K562 (cell line): ENCODE data around the gene RGL2. TPM values are rescaled to one million over a fixed set of nuclear protein-coding genes. Genes with fewer than 3 reads are reported as not detected.

Source experiments
- ATF1 ChIP-seq, 2 experiments: fragments of 450-650 bp in 1 of 2; IDR thresholded peaks; 2 replicates each; pipeline ENCODE4 v1.6.1; 2016; ENCODE audit warnings: missing compliant biosample characterization in 1 of 2, missing genetic modification characterization in 1 of 2
- CEBPG ChIP-seq, 3 experiments: fragments of 200-800 bp in 1 of 3; sonication (Bioruptor generic) in 1 of 3; sonication (generic) in 1 of 3; formaldehyde crosslinking in 1 of 3; IDR thresholded peaks in 2 of 3; conservative IDR thresholded peaks in 1 of 3; 2 replicates each; pipeline versions ENCODE4 v1.6.1 to v1.8.0; 2016 to 2022; ENCODE audit warnings: missing compliant biosample characterization in 2 of 3, missing genetic modification characterization in 2 of 3, mild to moderate bottlenecking in 1 of 3, missing genetic modification reagents in 1 of 3
- CLOCK ChIP-seq: fragments of 250-450 bp; sonication (Bioruptor Pico); IDR thresholded peaks from 2 replicates; pipeline ENCODE4 v1.4.0; 2020; ENCODE audit warnings: mild to moderate bottlenecking, moderate library complexity, borderline replicate concordance
- HDAC3 ChIP-seq: fragments of 450-650 bp; IDR thresholded peaks from 2 replicates; pipeline ENCODE4 v1.6.1; 2018; ENCODE audit warnings: borderline replicate concordance, mild to moderate bottlenecking, moderate library complexity; ENCODE audit not compliant: partially characterized antibody
- KLF6 ChIP-seq: fragments of 250-450 bp; sonication (Bioruptor Pico); IDR thresholded peaks from 2 replicates; pipeline ENCODE4 v1.4.0; 2020; ENCODE audit warnings: mild to moderate bottlenecking, moderate library complexity, borderline replicate concordance
- NR2C1 ChIP-seq, 2 experiments: fragments of 450-650 bp; IDR thresholded peaks; 2 replicates each; pipeline ENCODE4 v1.6.1; 2017; ENCODE audit warnings: mild to moderate bottlenecking in 2 of 2, antibody characterized with exemption in 1 of 2, inconsistent platforms in 1 of 2, missing compliant biosample characterization in 1 of 2, missing genetic modification characterization in 1 of 2
- POLR2G ChIP-seq: fragments of 200-400 bp; formaldehyde crosslinking; IDR thresholded peaks from 2 replicates; pipeline ENCODE4 v1.6.1; 2017; ENCODE audit warnings: low read depth, mild to moderate bottlenecking, antibody characterized with exemption, low read length, moderate library complexity
- PRMT5 ChIP-seq: sonication (generic); formaldehyde crosslinking; IDR thresholded peaks from 2 replicates; pipeline ENCODE4 v1.5.0; 2020; ENCODE audit warnings: missing genetic modification reagents
- PRPF4 ChIP-seq: fragments of 200-400 bp; formaldehyde crosslinking; IDR thresholded peaks from one replicate; pipeline ENCODE4 v1.6.1; 2017; ENCODE audit warnings: low read length, low read depth, mild to moderate bottlenecking; ENCODE audit not compliant: insufficient read depth, poor library complexity, severe bottlenecking
- RB1 ChIP-seq: fragments of 450-650 bp; IDR thresholded peaks from 2 replicates; pipeline ENCODE4 v1.6.1; 2017; ENCODE audit warnings: low read depth, mild to moderate bottlenecking
- RBM22 ChIP-seq: fragments of 200-400 bp; formaldehyde crosslinking; IDR thresholded peaks from 2 replicates; pipeline ENCODE4 v1.6.1; 2018; ENCODE audit warnings: low read length, low read depth; ENCODE audit not compliant: poor library complexity, severe bottlenecking
- RFX7 ChIP-seq: fragments of 250-450 bp; sonication (Bioruptor Pico); IDR thresholded peaks from 2 replicates; pipeline ENCODE4 v1.5.1; 2021; ENCODE audit warnings: mild to moderate bottlenecking
- RHOXF2B ChIP-seq: fragments of 250-450 bp; sonication (Bioruptor Pico); conservative IDR thresholded peaks from 2 replicates; pipeline ENCODE4 v1.5.1; 2021
- SFPQ ChIP-seq: fragments of 200-400 bp; formaldehyde crosslinking; IDR thresholded peaks from 2 replicates; pipeline ENCODE4 v1.6.1; 2017; ENCODE audit warnings: mild to moderate bottlenecking, low read depth, low read length, moderate library complexity
- SNAPC5 ChIP-seq: fragments of 250-450 bp; sonication (Bioruptor Pico); IDR thresholded peaks from 2 replicates; pipeline ENCODE4 v1.8.0; 2021; ENCODE audit warnings: moderate library complexity, mild to moderate bottlenecking, inconsistent platforms
- SNIP1 ChIP-seq: fragments of 450-650 bp; IDR thresholded peaks from 2 replicates; pipeline ENCODE4 v1.7.1; 2017; ENCODE audit warnings: low read depth, mild to moderate bottlenecking
- SRF ChIP-seq, 2 experiments: fragments of 250-450, 450-650 bp in 1 of 2; sonication (Bioruptor Pico) in 1 of 2; sonication (generic) in 1 of 2; formaldehyde crosslinking; IDR thresholded peaks; 2 replicates each; pipeline versions ENCODE4 v1.5.0 to v1.5.1; 2020 to 2022; ENCODE audit warnings: mild to moderate bottlenecking in 1 of 2, missing genetic modification reagents in 1 of 2
- TBL1XR1 ChIP-seq, 2 experiments: IDR thresholded peaks; 2 replicates each; pipeline ENCODE4 v1.6.1; 2012; ENCODE audit warnings: improper control_type of control experiment in 2 of 2, low read length in 2 of 2, mild to moderate bottlenecking in 1 of 2
- ZNF583 ChIP-seq: fragments of 250-450 bp; sonication (Bioruptor Pico); IDR thresholded peaks from 2 replicates; pipeline ENCODE4 v1.4.0; 2020
- ZNF644 ChIP-seq: fragments of 200-800 bp; sonication (Bioruptor generic); IDR thresholded peaks from 2 replicates; pipeline ENCODE4 v1.6.1; 2016; ENCODE audit warnings: low read depth, missing genetic modification characterization, missing compliant biosample characterization
- ZNF764 ChIP-seq: fragments of 250-450 bp; sonication (Bioruptor Pico); IDR thresholded peaks from 2 replicates; pipeline ENCODE4 v1.4.0; 2020; ENCODE audit warnings: low read depth, mild to moderate bottlenecking, moderate library complexity
- ZNF830 ChIP-seq: fragments of 250-450 bp; sonication (Bioruptor Pico); IDR thresholded peaks from 2 replicates; pipeline ENCODE4 v1.5.0; 2021; ENCODE audit warnings: mild to moderate bottlenecking
- polyA plus RNA-seq, 8 experiments: library from polyadenylated mRNA; depleted of rRNA in 4 of 8; stranded (reverse) in 5 of 8; unstranded in 3 of 8; fragments of >200 nt; fragmentation: Nextera tagmentation in 2 of 8; fragmentation: Illumina TruSeq in 1 of 8; extraction: Ambion mirVana in 2 of 8; extraction: Trizol in 1 of 8; gene quantifications; 2 replicates each; pipeline versions ENCODE4 v1.2.1 to v1.2.3, GENCODE V29; 2011 to 2014; ENCODE audit warnings: inconsistent platforms in 1 of 8, missing spikeins in 1 of 8
- total RNA-seq, 7 experiments: library from RNA; depleted of rRNA in 6 of 7; stranded (reverse); fragments of >200 nt in 6 of 7; fragmentation: Illumina TruSeq in 2 of 7; extraction: Trizol in 2 of 7; gene quantifications; 2 replicates each; pipeline versions ENCODE4 v1.2.1 to v1.2.3, GENCODE V29; 2011 to 2021; ENCODE audit warnings: low replicate concordance in 1 of 7

RGL2 gene
- total and polyA plus RNA-seq, 9 of the 15 experiments (the other 6 are each of a cell fraction or from before 2014, with no cell fraction given), result 1.8 to 57.1 (median 19.5) TPM

GRCh38 chr6:33288921-33289783, 9.6 kb downstream of the RGL2 start, which contains the start of the genes PFDN6 and WDR46 (continued):
- no peak for TF ChIP-seq SRF (CRISPR knock-in tag; IDR thresholded peaks at IDR 0.05)
- no peak for TF ChIP-seq RHOXF2B
- TF ChIP-seq SNIP1, result no peak
- TF ChIP-seq POLR2G, result peak; percentile 68
- no peak for TF ChIP-seq PRMT5 (CRISPR knock-in tag)
- peak; percentile 100 for TF ChIP-seq NR2C1 (IDR thresholded peaks at IDR 0.05)
- TF ChIP-seq NR2C1 (tag; IDR thresholded peaks at IDR 0.05), result peak; percentile 100
- peak; percentile 81 for TF ChIP-seq CEBPG (CRISPR knock-in tag; IDR thresholded peaks at IDR 0.05)
- peak in 1 of 2 experiments; percentile 74; a peak in 2 of 4 replicates for TF ChIP-seq CEBPG (tag; conservative IDR thresholded peaks at IDR 0.05 in 1 of 2, IDR thresholded peaks at IDR 0.05 in 1 of 2)
- no peak for TF ChIP-seq ATF1 (CRISPR knock-in tag; IDR thresholded peaks at IDR 0.05)
- TF ChIP-seq ATF1 (tag; IDR thresholded peaks at IDR 0.05), result peak; percentile 87
- TF ChIP-seq KLF6 (CRISPR knock-in tag), result peak; percentile 78; the same call in 1 of the 2 replicates
- TF ChIP-seq SNAPC5 (CRISPR knock-in tag), result no peak
- TF ChIP-seq CLOCK, result no peak
- TF ChIP-seq RB1, result no peak; the same call in 1 of the 2 replicates
- no peak; the same call in 1 of the 2 replicates for TF ChIP-seq ZNF830 (CRISPR knock-in tag)
- no peak for TF ChIP-seq HDAC3
- TF ChIP-seq ZNF764, result no peak
- TF ChIP-seq ZNF583, result peak; percentile 18; the same call in 1 of the 2 replicates
- TF ChIP-seq RBM22, result no peak
- TF ChIP-seq TBL1XR1 (IDR thresholded peaks at IDR 0.05; ENCODE audit: low read length in 2 of 2), result no peak
- TF ChIP-seq PRPF4, result no peak
- no peak for TF ChIP-seq RFX7 (CRISPR knock-in tag)
- peak; percentile 92 for TF ChIP-seq ZNF644 (tag)
- TF ChIP-seq SFPQ, result no peak
